H9 (cell line): ENCODE results near the gene PSMB9. TPM values are rescaled to one million over a fixed set of nuclear protein-coding genes. Genes with fewer than 3 reads are reported as not detected.

Experiments
- DNase-seq: peaks from one replicate; pipeline ENCODE4 v3.0.0-alpha.2; 2017
- H2AFZ ChIP-seq: one replicate; pipeline ENCODE4 v1.6.1; 2013; ENCODE audit warnings: mild to moderate bottlenecking, low read length, control low read depth, moderate library complexity
- H2AK5ac ChIP-seq: 2 replicates; pipeline ENCODE4 v1.6.1; 2013; ENCODE audit warnings: low read length, control low read depth, mixed read lengths; ENCODE audit not compliant: insufficient read length
- H2BK120ac ChIP-seq: one replicate; pipeline ENCODE4 v1.6.1; 2013; ENCODE audit warnings: low read depth, mild to moderate bottlenecking, low read length, control low read depth, inconsistent platforms; ENCODE audit not compliant: poor library complexity, severe bottlenecking
- H2BK12ac ChIP-seq: 2 replicates; pipeline ENCODE4 v1.6.1; 2013; ENCODE audit warnings: low read length, control low read depth, mixed read lengths, low read depth; ENCODE audit not compliant: insufficient read length
- H2BK15ac ChIP-seq: 2 replicates; pipeline ENCODE4 v1.6.1; 2013; ENCODE audit warnings: low read depth, low read length, control low read depth
- H2BK20ac ChIP-seq: one replicate; pipeline ENCODE4 v1.6.1; 2013; ENCODE audit warnings: low read depth, mild to moderate bottlenecking, low read length, control low read depth, inconsistent platforms; ENCODE audit not compliant: poor library complexity, severe bottlenecking
- H2BK5ac ChIP-seq: 2 replicates; pipeline ENCODE4 v1.6.1; 2013; ENCODE audit warnings: low read length, control low read depth, mixed read lengths; ENCODE audit not compliant: insufficient read length
- H3K14ac ChIP-seq: 2 replicates; pipeline ENCODE4 v1.6.1; 2013; ENCODE audit warnings: low read length, control low read depth; ENCODE audit not compliant: insufficient read depth
- H3K18ac ChIP-seq: 2 replicates; pipeline ENCODE4 v1.6.1; 2013; ENCODE audit warnings: low read depth, mild to moderate bottlenecking, mixed read lengths, low read length, control low read depth; ENCODE audit not compliant: insufficient read length
- H3K23ac ChIP-seq: 2 replicates; pipeline ENCODE4 v1.6.1; 2013; ENCODE audit warnings: low read length, control low read depth, mixed read lengths, low read depth; ENCODE audit not compliant: insufficient read length
- H3K23me2 ChIP-seq: 2 replicates; pipeline ENCODE4 v1.6.1; 2013; ENCODE audit warnings: low read depth, mild to moderate bottlenecking, mixed read lengths, low read length, control low read depth; ENCODE audit not compliant: insufficient read length, poor library complexity, severe bottlenecking
- H3K27ac ChIP-seq: 2 replicates; pipeline ENCODE4 v1.5.1; 2013; ENCODE audit warnings: low read length, control low read depth, mixed read lengths, low read depth; ENCODE audit not compliant: insufficient read length
- H3K27me3 ChIP-seq: 2 replicates; pipeline ENCODE4 v1.6.1; 2013; ENCODE audit warnings: low read length, control low read depth, inconsistent platforms; ENCODE audit not compliant: insufficient read depth
- H3K4ac ChIP-seq: 2 replicates; pipeline ENCODE4 v1.6.1; 2013; ENCODE audit warnings: low read depth, mild to moderate bottlenecking, control low read depth, inconsistent platforms, low read length, moderate library complexity
- H3K4me1 ChIP-seq: 2 replicates; pipeline ENCODE4 v1.6.1; 2013; ENCODE audit warnings: low read length, control low read depth, inconsistent platforms; ENCODE audit not compliant: insufficient read depth
- H3K4me2 ChIP-seq: 2 replicates; pipeline ENCODE4 v1.6.1; 2013; ENCODE audit warnings: low read length, control low read depth, mixed read lengths; ENCODE audit not compliant: insufficient read length, insufficient read depth
- H3K56ac ChIP-seq: 2 replicates; pipeline ENCODE4 v1.6.1; 2013; ENCODE audit warnings: low read depth, mild to moderate bottlenecking, mixed read lengths, low read length, control low read depth; ENCODE audit not compliant: insufficient read length
- H3K79me1 ChIP-seq: 2 replicates; pipeline ENCODE4 v1.6.1; 2013; ENCODE audit warnings: low read depth, mild to moderate bottlenecking, moderate library complexity, low read length, control low read depth, inconsistent platforms; ENCODE audit not compliant: insufficient read depth, poor library complexity, severe bottlenecking
- H3K79me2 ChIP-seq: 2 replicates; pipeline ENCODE4 v1.6.1; 2013; ENCODE audit warnings: low read length, control low read depth, inconsistent platforms; ENCODE audit not compliant: insufficient read depth
- H3K9ac ChIP-seq: 2 replicates; pipeline ENCODE4 v1.6.1; 2013; ENCODE audit warnings: low read length, control low read depth, mixed read lengths; ENCODE audit not compliant: insufficient read length; ENCODE audit errors: extremely low read depth
- H3K9me3 ChIP-seq: one replicate; pipeline ENCODE4 v1.6.1; 2013; ENCODE audit warnings: low read depth, low read length, inconsistent platforms; ENCODE audit not compliant: control insufficient read depth
- H3T11ph ChIP-seq: one replicate; pipeline ENCODE4 v1.6.1; 2013; ENCODE audit warnings: mild to moderate bottlenecking, low read length, control low read depth, inconsistent platforms
- H4K20me1 ChIP-seq: one replicate; pipeline ENCODE4 v1.6.1; 2013; ENCODE audit not compliant: control insufficient read depth, insufficient read length, insufficient read depth
- H4K5ac ChIP-seq: 2 replicates; pipeline ENCODE4 v1.6.1; 2013; ENCODE audit warnings: low read depth, mild to moderate bottlenecking, mixed read lengths, low read length, control low read depth; ENCODE audit not compliant: insufficient read length
- H4K8ac ChIP-seq: replicated peaks from 2 replicates; pipeline ENCODE4 v1.6.1; 2013; ENCODE audit warnings: low read length, control low read depth, mixed read lengths, low read depth; ENCODE audit not compliant: insufficient read length
- H4K91ac ChIP-seq: 2 replicates; pipeline ENCODE4 v1.6.1; 2013; ENCODE audit warnings: low read depth, mild to moderate bottlenecking, moderate library complexity, mixed read lengths, low read length, control low read depth; ENCODE audit not compliant: insufficient read length
- H3K27ac Mint-ChIP-seq, 3 experiments: 2 replicates in 2 of 3; 3 replicates in 1 of 3; pipeline ENCODE4 v1.8.0; 2020 to 2021; ENCODE audit warnings: mixed read lengths in 3 of 3, mild to moderate bottlenecking in 1 of 3, moderate library complexity in 1 of 3
- H3K27me3 Mint-ChIP-seq: 2 replicates; pipeline ENCODE4 v1.8.0; 2021; ENCODE audit warnings: low read depth, mild to moderate bottlenecking, moderate library complexity, mixed read lengths
- H3K36me3 Mint-ChIP-seq, 3 experiments: 2 replicates in 2 of 3; 3 replicates in 1 of 3; pipeline ENCODE4 v1.8.0; 2020 to 2021; ENCODE audit warnings: low read depth in 3 of 3, mixed read lengths in 3 of 3; ENCODE audit not compliant: insufficient read depth in 1 of 3
- H3K4me1 Mint-ChIP-seq, 2 experiments: 2 replicates each; pipeline ENCODE4 v1.8.0; 2020; ENCODE audit warnings: mixed read lengths in 2 of 2
- H3K4me3 Mint-ChIP-seq, 2 experiments: 2 replicates in 1 of 2; 3 replicates in 1 of 2; pipeline ENCODE4 v1.8.0; 2020 to 2021; ENCODE audit warnings: mild to moderate bottlenecking in 2 of 2, mixed read lengths in 2 of 2, moderate library complexity in 1 of 2
- H3K9me3 Mint-ChIP-seq, 2 experiments: 2 replicates in 1 of 2; 3 replicates in 1 of 2; pipeline ENCODE4 v1.8.0; 2020; ENCODE audit warnings: mild to moderate bottlenecking in 2 of 2, mixed read lengths in 2 of 2, moderate library complexity in 1 of 2
- WGBS: extraction: QIAGEN DNeasy Blood & Tissue Kit; methylation state at CpG from one replicate; pipeline ENCODE4 v1.1.7; 2013; ENCODE audit warnings: missing lambda C conversion rate, low lambda C conversion rate, mixed read lengths; ENCODE audit not compliant: insufficient read length; ENCODE audit errors: extremely low coverage; 5-methylcytosine and 5-hydroxymethylcytosine counted together
- total RNA-seq: library from RNA; stranded (reverse); gene quantifications from 2 replicates; pipeline ENCODE4 v1.2.1, GENCODE V29; 2021
- TF ChIP-seq, protein P1 (sequence below): fragments of 200-600 bp; sonication (generic); conservative IDR thresholded peaks from 3 replicates; pipeline ENCODE4 v1.8.0; 2021; ENCODE audit warnings: antibody characterized with exemption, mild to moderate bottlenecking

The PSMB9 gene
- total RNA-seq, 1 experiment from 2014 or later = 3.5 TPM

- H2AK5ac ChIP-seq = no peak overlapping the region
- no peaks in the 10 kb centered on the region for H3K79me1 ChIP-seq
- H4K20me1 ChIP-seq = no peaks in the 10 kb centered on the region
- no peak overlapping the region for H3K18ac ChIP-seq
- H4K91ac ChIP-seq = no peak overlapping the region
- H3K27ac ChIP-seq = no peak overlapping the region
- H4K5ac ChIP-seq = no peak overlapping the region
- H2BK120ac ChIP-seq = no peak overlapping the region
- H4K8ac ChIP-seq = no peak overlapping the region
- H3K4me2 ChIP-seq = no peak overlapping the region
- no peak for DNase-seq
- no peaks in the 10 kb centered on the region for H3K9me3 ChIP-seq
- peaks cover 11% of the 10 kb centered on the region; the same call in 1 of the 2 replicates for H3K27me3 Mint-ChIP-seq
- H3K9ac ChIP-seq = no peak overlapping the region
- no peaks in the 10 kb centered on the region for H3K23me2 ChIP-seq
- no peaks in the 10 kb centered on the region for H3K27me3 ChIP-seq
- peaks cover 0 to 2% of the 10 kb centered on the region in 2 experiments; a peak in 1 of 4 replicates for H3K4me1 Mint-ChIP-seq
- no peaks in the 10 kb centered on the region; a peak in 1 of 5 replicates for H3K9me3 Mint-ChIP-seq
- H2BK20ac ChIP-seq = no peak overlapping the region
- no peak overlapping the region for H3K4ac ChIP-seq
- H3K4me3 Mint-ChIP-seq = no peak overlapping the region
- H2BK5ac ChIP-seq = no peak overlapping the region
- WGBS = no CpG with 5 or more reads among the region's 4 CpGs
- H3K23ac ChIP-seq = no peak overlapping the region
- no peak overlapping the region for H3T11ph ChIP-seq
- no peak overlapping the region for H3K56ac ChIP-seq
- no peak overlapping the region for H2BK12ac ChIP-seq
- H3K36me3 Mint-ChIP-seq = no peaks in the 10 kb centered on the region
- H2AFZ ChIP-seq = no peak overlapping the region
- no peak overlapping the region for H3K27ac Mint-ChIP-seq
- no peak overlapping the region for H3K14ac ChIP-seq
- H3K4me1 ChIP-seq = no peaks in the 10 kb centered on the region
- TF ChIP-seq, protein P1, sequence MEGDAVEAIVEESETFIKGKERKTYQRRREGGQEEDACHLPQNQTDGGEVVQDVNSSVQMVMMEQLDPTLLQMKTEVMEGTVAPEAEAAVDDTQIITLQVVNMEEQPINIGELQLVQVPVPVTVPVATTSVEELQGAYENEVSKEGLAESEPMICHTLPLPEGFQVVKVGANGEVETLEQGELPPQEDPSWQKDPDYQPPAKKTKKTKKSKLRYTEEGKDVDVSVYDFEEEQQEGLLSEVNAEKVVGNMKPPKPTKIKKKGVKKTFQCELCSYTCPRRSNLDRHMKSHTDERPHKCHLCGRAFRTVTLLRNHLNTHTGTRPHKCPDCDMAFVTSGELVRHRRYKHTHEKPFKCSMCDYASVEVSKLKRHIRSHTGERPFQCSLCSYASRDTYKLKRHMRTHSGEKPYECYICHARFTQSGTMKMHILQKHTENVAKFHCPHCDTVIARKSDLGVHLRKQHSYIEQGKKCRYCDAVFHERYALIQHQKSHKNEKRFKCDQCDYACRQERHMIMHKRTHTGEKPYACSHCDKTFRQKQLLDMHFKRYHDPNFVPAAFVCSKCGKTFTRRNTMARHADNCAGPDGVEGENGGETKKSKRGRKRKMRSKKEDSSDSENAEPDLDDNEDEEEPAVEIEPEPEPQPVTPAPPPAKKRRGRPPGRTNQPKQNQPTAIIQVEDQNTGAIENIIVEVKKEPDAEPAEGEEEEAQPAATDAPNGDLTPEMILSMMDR = peak; percentile 70
- H3K79me2 ChIP-seq = no peaks in the 10 kb centered on the region
- no peak overlapping the region for H2BK15ac ChIP-seq
Observed at GRCh38 chr6:32885698-32886286, 31.8 kb downstream of the PSMB9 start.
